KBM-7 (cell line): ENCODE data around the gene FAM234B.
"Not testable (repeated sequence)": the region's sequence is repeated elsewhere in the genome, so short reads cannot be mapped to it uniquely, and the experiment has no call there.

ENCODE experiments used
- DNase-seq: peaks from one replicate; pipeline ENCODE4 v3.0.0-alpha.2; 2015
- in situ Hi-C: fragments of 300-500 bp; cut with MboI; formaldehyde crosslinking; loops from 2 replicates; pipeline ENCODE4 v1.14.3; 2020; ENCODE audit warnings: low sequenced_read_pairs, low pct_unique_long_range_greater_than_20kb, mixed read lengths

FAM234B gene

DNA sequence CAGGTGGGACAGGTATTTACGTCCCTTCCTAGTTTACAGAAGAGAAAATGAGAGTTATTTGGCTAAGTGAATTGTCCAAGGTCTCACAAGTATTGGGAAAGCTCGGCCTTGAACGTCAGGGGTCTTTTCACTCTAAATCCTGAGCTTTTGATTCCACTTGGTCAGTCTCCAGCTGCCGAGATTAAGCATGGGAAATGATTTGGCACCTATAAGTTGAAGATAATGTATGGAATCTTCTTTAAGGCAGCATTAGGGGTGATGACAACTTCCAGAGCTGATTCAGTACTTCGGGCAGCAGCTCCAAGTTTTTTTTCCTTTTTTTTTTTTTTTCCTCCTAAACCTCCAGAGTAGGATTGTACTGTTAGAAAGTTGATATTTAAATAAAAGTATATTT lies 722 bp downstream of the FAM234B start:
- in situ Hi-C loops = no loop called here
- DNase-seq = peak; percentile 27

DNA sequence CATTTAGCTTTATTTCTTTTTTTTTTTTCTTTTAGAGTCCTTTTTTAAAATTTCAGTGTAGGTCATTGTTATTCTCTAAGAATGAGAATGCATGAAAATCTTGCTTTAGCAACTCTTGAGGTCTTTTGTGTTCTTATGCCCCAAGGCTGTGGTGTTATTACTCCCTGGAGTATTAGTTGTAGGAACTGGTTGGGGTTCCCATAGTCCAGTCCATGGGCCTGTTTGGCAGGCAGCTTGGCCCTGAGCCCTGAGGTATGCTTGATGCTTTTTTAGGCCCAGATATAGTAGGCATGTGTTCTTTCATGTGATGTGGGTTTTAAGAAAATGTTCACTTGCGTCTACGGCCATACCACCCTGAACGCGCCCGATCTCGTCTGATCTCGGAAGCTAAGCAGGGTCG lies 1.6 kb downstream of the FAM234B start:
- no peak for DNase-seq
- in situ Hi-C loops = no loop called here

- DNase-seq = no peak
- in situ Hi-C loops = no loop called here
Observed at GRCh38 chr12:13046964-13047363, 2.8 kb downstream of the FAM234B start.

GRCh38 chr12:13049816-13050215 lies 5.6 kb downstream of the FAM234B start:
- in situ Hi-C loops = no loop called here
- no peak for DNase-seq

DNA sequence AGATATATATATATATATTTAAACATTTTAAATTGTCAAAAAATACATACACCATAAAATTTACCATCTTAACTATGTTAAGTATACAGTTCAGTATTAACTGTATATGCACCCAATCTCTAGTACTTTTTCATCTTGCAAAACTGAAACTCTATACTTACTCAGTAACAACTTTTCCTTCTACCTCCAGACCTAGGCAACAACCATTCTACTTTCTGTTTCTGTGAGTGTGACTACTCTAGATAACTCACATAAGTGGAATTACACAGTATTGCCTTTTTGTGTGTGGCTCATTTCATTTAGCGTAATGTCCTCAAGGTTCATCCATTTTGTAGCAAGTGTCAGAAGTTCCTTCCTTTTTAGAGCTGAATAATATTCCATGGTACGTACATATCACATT lies 8.2 kb downstream of the FAM234B start:
- in situ Hi-C loops = no loop called here
- DNase-seq = no peak

DNA sequence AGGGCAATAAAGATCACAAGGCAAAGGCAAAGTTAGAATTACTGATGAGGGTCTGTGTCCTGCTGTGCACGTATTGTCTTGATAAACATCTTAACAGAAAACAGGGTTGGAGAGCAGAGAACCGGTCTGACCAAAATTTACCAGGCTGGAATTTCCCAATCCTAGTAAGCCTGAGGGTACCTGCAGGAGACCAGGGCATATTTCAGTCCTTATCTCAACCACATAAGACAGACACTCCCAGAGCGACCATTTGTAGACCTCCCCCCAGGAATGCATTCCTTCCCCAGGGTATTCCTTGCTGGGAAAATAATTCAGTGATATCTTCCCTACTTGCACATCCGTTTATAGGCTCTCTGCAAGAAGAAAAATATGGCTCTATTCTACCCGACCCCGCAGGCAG lies 9.4 kb downstream of the FAM234B start:
- DNase-seq = peak; percentile 7
- in situ Hi-C loops = not testable (repeated sequence)

- in situ Hi-C loops = no loop called here
- no peak for DNase-seq
Observed at GRCh38 chr12:13060581-13060980, 16.4 kb downstream of the FAM234B start.

GRCh38 chr12:13061377-13061776 lies 17.2 kb downstream of the FAM234B start:
- in situ Hi-C loops = no loop called here

DNA sequence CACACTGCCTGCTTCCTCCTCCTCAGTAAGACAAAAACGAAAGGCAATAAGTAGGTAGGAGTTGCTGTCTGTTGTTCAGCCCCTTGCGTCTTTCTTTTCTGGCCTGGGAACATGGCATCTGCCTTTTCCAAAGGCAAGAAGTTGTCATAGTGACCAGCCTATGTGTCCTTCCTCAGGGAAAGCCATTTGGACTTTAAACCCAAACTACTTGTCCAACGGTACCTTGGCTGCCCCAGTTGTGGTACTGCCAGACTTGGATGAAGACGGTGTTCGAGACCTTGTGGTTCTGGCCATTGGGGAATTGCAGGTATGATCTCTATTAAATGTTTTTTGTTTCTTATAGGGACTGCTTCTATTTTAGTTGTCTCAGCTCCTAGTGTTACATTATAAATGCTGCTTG lies 18.5 kb downstream of the FAM234B start:
- no peak for DNase-seq
- in situ Hi-C loops = no loop called here

More at GRCh38 chr12:13061377-13061776, 17.2 kb downstream of the FAM234B start:
- DNase-seq = no peak

GRCh38 chr12:13066014-13066413 lies 21.8 kb downstream of the FAM234B start:
- in situ Hi-C loops = no loop called here

DNA sequence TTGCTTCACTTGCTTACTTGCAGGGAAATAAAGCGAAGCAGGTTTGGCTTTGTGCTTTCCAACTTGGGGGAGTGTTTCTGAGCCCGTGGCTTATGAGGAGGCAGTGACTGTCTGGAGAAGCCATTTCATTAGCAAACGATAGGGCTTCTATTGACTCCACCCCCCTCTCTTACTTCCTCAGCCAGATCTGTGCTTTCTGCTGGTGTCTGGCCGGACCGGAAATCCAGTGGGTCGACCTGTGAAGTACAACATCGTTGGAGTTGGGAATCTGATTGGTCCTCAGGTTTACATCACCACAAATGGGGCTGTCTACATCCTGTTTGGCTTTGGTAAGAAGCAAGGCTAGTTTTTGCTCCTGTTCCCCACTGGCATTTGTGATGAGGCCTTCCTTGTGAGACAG lies 22.3 kb downstream of the FAM234B start:
- no peak for DNase-seq
- in situ Hi-C loops = no loop called here

More at GRCh38 chr12:13066014-13066413, 21.8 kb downstream of the FAM234B start:
- DNase-seq = no peak

DNA sequence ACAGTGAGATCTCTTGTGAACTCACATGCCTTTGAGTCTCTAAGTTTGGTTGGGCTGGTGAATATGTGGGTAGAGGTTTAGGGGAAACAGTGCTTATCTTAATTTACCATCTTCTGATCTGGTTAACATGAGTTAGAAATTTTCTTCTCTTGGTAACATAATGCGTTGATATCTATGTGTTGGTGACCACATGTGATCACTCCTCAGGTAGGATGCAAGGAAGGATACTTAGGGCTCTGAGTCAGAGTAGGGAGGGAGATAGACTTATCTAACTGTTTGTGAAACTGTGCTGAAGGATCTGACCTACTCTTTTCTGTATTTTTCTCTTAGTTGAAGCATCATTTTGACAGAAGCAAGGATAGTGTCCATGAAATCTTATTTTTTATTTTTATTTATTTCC lies 23.1 kb downstream of the FAM234B start:
- in situ Hi-C loops = no loop called here
- DNase-seq = no peak

DNA sequence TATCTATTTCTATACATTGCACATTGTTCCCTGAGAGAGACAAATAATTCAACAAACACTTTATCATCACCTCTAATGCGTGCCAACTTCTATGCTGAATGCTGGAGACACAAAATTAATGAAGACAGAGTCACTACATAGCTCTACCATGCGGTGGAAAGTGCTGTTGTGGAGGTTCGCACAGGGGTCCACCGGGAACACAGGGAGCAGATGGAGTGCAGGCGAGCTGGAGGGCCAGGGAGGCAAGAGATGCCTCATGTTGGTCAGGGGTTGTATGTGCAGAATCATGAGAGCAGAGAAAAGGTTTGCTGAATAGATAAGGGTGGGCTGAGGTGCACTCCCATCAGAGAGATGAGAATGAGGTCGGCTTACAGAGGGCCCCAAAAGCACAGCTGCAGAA lies 25.2 kb downstream of the FAM234B start:
- no peak for DNase-seq
- in situ Hi-C loops = no loop called here

DNA sequence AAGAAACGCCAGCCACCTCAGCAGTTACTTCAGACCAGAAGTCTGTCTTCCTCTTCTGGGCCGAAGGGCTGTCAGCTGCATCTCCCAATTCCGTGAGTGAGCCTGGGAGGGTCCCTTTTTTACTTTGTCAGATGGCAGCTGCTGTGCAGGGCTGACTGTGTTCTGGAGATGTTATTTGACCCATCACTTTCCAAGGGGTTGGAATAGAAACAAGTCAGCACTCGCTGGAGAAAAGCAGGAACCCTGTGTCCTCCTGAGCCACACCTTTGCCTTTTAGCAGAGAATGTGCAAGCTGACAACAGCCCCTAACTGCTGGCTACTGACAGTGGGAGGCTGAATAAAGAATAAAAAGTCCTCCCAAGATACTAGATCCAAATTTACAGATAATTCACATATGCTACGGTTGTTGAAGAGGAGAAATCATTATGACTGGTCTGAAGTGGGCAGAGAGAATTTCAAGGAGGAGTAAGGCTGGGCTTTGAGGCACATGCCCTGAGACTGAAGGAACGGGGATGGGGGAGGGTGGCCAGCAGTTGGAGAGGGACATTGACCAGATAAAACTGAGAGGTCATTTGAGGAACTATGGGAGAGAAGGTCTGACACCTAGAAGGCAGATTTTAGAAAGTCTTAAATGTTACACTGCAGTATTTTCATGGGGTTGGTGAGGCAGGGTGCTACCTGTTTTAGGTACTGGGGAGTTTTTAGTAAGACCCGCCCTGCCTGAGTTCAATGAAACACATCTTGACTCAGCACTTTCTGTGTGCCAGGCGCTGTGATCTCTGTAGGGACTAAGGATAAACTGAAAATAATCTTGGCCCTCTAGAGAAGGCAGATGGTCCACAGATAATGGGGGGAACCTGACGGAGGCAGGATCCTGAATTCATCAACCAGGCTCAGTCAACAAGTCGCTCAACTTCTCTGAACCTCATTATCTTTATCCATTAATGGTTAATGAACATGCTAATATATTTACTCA lies 27.4 kb downstream of the FAM234B start:
- no peak for DNase-seq

GRCh38 chr12:13073173-13073572 lies 29.0 kb downstream of the FAM234B start:
- in situ Hi-C loops = no loop called here
- DNase-seq = no peak

More for the DNA sequence above, 27.4 kb downstream of the FAM234B start:
- in situ Hi-C loops = no loop called here

- in situ Hi-C loops = no loop called here
- DNase-seq = no peak
Observed at GRCh38 chr12:13074396-13075117, 30.4 kb downstream of the FAM234B start.

DNA sequence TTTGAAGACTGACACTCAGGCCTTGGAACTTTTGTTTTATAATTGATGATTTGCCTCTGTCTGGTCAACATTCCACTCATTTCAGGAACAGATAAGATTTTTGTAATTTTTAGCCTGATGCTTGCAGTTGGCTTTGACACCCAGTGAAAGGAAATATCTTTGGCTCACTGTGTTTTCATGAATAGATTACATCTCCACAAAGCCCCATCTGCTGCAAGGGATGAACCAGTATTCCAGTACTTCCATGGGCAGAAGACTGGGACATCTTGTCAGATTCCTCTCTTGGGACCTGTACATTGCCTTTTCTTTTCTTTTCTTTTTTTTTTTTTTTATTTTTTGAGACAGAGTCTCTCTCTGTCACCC lies 30.9 kb downstream of the FAM234B start:
- in situ Hi-C loops = no loop called here
- DNase-seq = no peak

DNA sequence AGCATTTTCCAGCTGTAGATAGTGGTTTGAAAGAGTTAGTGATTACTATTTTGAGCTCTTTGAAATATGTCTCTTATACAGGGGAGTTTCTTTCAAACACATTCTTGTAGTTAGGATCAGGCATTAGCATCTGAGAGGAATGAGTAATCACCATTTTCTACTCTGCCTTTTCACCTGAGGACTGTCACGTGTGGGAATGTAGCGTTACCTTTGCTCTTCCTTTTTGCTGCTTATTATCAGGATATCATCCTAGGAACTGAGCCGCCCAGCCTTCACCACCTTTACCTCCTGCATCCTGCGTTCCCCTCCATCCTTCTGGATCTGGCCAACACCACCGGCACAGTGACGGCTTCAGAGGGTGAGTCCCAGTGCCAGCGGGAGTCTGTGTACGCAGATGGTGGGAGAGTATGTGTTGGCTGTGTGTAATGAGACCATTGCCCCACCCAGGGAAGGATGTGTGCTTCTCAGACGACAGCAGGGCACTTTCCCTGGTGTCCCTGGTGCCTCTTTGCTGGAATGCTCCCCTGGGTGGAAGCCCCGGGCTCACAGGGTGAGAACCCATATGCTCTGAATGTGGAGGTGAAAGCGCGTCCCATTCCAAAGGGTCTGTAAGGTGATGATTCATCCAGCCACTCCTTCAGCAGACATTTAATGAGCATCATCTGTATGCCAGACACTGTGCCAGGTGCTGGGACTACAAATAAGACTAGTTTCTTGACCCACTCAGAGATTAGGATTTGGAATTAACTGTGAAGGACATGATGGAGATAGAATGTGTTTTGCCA lies 31.8 kb downstream of the FAM234B start:
- in situ Hi-C loops = no loop called here
- no peak for DNase-seq

GRCh38 chr12:13079440-13079906 lies 35.3 kb downstream of the FAM234B start:
- no peak for DNase-seq
- in situ Hi-C loops = no loop called here
